ENCODE data around the gene CDKL5. TPM values are rescaled to one million over a fixed set of nuclear protein-coding genes. Genes with fewer than 3 reads are reported as not detected.
"Not testable (repeated sequence)": the region's sequence is repeated elsewhere in the genome, so short reads cannot be mapped to it uniquely, and the experiment has no call there.

CDKL5 gene
- polyA plus RNA-seq, 1 experiment, result 5.1 TPM

DNA sequence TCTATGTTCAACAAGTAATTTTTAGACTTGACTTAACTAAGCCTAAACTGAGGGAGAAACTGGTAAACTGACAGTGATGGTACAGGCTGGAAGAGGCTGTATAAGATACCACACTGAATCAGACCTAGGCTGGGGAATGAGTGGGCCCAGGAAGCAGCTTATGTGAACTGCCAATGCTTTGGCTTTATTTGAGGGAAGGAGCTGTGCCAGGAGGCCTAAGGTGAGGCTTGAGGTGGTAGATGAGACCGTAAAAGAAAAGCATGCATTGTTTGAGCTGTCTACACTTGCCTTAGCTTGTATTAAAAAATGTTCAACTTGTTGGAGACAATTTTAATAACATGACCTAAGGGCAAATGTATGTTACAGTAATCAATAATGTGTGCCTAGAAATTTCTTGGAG is 150.3 kb downstream of the CDKL5 start:
- Histone ChIP-seq H3K27me3 (ENCODE audit: control insufficient read depth, insufficient read depth, low read length) (no peaks in the 10 kb centered on the region), H3K4me3 (ENCODE audit: low read depth, low read length) (no peak overlapping the region), H3K36me3 (ENCODE audit: control insufficient read depth, insufficient read depth, low read length) (no peaks in the 10 kb centered on the region)
- TF ChIP-seq, protein P1, sequence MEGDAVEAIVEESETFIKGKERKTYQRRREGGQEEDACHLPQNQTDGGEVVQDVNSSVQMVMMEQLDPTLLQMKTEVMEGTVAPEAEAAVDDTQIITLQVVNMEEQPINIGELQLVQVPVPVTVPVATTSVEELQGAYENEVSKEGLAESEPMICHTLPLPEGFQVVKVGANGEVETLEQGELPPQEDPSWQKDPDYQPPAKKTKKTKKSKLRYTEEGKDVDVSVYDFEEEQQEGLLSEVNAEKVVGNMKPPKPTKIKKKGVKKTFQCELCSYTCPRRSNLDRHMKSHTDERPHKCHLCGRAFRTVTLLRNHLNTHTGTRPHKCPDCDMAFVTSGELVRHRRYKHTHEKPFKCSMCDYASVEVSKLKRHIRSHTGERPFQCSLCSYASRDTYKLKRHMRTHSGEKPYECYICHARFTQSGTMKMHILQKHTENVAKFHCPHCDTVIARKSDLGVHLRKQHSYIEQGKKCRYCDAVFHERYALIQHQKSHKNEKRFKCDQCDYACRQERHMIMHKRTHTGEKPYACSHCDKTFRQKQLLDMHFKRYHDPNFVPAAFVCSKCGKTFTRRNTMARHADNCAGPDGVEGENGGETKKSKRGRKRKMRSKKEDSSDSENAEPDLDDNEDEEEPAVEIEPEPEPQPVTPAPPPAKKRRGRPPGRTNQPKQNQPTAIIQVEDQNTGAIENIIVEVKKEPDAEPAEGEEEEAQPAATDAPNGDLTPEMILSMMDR (IDR thresholded peaks at IDR 0.05; ENCODE audit: insufficient read depth, low read depth, low read length), result no peak
- no peak for DNase-seq (ENCODE audit: low read depth)
- ChIA-PET POLR2A (no interaction called here), CTCF (no interaction called here)

DNA sequence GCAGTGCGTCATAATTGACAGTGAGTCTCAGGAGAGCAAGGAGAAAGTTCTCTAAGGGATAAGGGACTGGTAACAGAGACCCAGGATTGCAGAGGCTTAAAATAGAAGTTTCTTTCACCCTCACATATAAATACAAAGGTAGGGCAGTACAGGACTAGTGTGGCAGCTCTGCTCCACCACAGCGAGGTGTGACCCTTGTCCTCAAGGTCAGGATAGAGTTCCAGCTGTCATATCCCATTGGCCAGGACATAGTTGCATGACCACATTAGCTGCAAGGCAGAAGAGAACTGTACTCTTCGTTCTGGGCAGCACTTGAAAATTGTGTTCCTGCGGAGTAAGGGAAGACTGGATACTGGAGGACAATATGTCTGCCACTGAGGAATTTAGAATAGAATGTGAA is 152.0 kb downstream of the CDKL5 start:
- CTCF ChIA-PET, result no interaction called here
- H3K27me3 ChIP-seq (ENCODE audit: control insufficient read depth, insufficient read depth, low read length), result no peaks in the 10 kb centered on the region
- POLR2A ChIA-PET, result no interaction called here
- TF ChIP-seq, protein P1 (IDR thresholded peaks at IDR 0.05; ENCODE audit: insufficient read depth, low read depth, low read length), result no peak
- H3K4me3 ChIP-seq (ENCODE audit: low read depth, low read length), result no peak overlapping the region
- H3K36me3 ChIP-seq (ENCODE audit: control insufficient read depth, insufficient read depth, low read length), result no peaks in the 10 kb centered on the region
- no peak for DNase-seq (ENCODE audit: low read depth)

DNA sequence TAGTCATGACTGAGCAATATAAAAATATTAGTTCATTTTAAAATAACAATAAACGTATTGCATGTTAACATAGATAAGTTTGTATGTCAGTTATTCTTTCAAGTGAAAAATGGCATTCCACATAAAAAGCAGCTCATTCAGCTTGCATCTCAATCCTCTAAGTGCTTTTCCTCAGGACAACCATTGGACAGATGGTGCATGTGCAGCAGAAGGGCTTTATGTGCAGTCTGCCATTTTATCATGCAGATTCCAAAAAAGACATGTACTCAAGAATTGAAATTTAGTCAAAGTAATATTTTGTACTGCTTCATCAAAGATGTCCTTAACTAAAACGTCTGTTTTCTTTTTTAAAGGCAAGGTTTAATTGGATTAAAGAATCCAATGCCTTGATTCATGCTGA is 153.1 kb downstream of the CDKL5 start:
- ChIA-PET CTCF (no interaction called here), POLR2A (no interaction called here)
- H3K27me3 ChIP-seq (ENCODE audit: control insufficient read depth, insufficient read depth, low read length), result no peaks in the 10 kb centered on the region
- no peak for DNase-seq (ENCODE audit: low read depth)
- TF ChIP-seq, protein P1 (IDR thresholded peaks at IDR 0.05; ENCODE audit: insufficient read depth, low read depth, low read length), result no peak
- H3K36me3 ChIP-seq (ENCODE audit: control insufficient read depth, insufficient read depth, low read length), result no peaks in the 10 kb centered on the region
- no peak overlapping the region for H3K4me3 ChIP-seq (ENCODE audit: low read depth, low read length)

DNA sequence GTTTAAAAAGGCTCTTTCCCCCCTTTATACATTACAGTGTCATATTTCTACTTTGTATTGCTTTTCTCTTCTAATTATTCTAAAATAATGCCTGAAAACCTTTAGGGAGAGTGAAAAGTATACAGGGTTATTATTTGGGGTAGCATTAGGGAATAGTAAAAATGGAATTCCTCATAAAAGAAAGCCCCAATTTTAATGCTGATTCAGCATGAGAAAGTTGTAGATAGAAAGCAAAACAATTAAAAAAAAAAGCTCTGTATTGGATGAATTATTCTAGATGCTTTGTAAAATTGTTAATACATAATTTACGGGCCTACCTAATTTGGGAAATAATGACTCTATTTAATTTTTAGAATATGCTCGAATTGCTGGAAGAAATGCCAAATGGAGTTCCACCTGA is 154.1 kb downstream of the CDKL5 start:
- TF ChIP-seq, protein P1 (IDR thresholded peaks at IDR 0.05; ENCODE audit: insufficient read depth, low read depth, low read length), result no peak
- CTCF ChIA-PET, result no interaction called here
- POLR2A ChIA-PET, result no interaction called here
- DNase-seq (ENCODE audit: low read depth), result no peak
- Histone ChIP-seq H3K4me3 (ENCODE audit: low read depth, low read length) (no peak overlapping the region), H3K36me3 (ENCODE audit: control insufficient read depth, insufficient read depth, low read length) (no peaks in the 10 kb centered on the region), H3K27me3 (ENCODE audit: control insufficient read depth, insufficient read depth, low read length) (no peaks in the 10 kb centered on the region)

DNA sequence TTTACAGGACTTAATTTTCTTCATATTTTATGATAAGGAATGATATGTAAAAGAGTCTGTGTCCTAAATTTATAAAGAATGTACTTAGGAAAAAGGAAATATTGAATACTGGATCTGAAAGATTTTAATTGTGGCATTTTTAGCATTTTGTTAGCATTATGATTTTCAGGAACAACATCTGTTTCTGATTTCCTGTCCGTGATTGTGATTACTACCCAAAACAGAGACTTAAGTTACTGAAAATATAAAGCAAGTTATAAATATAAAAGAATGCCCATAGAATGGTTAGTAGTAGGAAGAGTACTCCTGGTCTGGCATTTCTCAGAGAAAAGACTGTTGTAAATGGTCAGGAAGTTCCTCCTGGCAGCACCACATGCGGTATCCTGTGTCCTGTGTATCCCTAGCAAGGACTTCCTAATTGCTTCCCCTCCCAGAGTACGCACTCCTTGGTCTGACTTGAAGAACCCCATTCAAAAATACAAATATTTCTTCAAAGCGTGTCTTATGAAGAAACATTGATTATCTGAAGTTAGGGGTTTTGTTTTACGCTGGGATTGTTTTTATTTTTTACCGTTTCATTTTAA is 157.6 kb downstream of the CDKL5 start:
- H3K36me3 ChIP-seq (ENCODE audit: control insufficient read depth, insufficient read depth, low read length), result no peaks in the 10 kb centered on the region
- peak; percentile 1 for DNase-seq (ENCODE audit: low read depth)
- no peaks in the 10 kb centered on the region for H3K27me3 ChIP-seq (ENCODE audit: control insufficient read depth, insufficient read depth, low read length)
- ChIA-PET CTCF (no interaction called here), POLR2A (no interaction called here)
- TF ChIP-seq, protein P1 (IDR thresholded peaks at IDR 0.05; ENCODE audit: insufficient read depth, low read depth, low read length), result no peak
- H3K4me3 ChIP-seq (ENCODE audit: low read depth, low read length), result no peak overlapping the region

DNA sequence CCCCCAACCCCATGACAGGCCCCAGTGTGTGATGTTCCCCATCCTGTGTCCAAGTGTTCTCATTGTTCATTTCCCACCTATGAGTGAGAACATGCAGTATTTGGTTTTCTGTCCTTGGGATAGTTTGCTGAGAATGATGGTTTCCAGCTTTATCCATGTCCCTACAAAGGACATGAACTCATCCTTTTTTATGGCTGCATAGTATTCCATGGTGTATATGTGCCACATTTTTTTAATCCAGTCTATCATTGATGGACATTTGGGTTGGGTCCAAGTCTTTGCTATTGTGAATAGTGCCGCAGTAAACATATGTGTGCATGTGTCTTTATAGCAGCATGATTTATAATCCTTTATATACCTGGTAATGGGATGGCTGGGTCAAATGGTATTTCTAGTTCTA is 163.9 kb downstream of the CDKL5 start:
- H3K36me3 ChIP-seq (ENCODE audit: control insufficient read depth, insufficient read depth, low read length); H3K4me3 ChIP-seq (ENCODE audit: low read depth, low read length); CTCF ChIA-PET: not testable (repeated sequence)

More for the DNA sequence above, 163.9 kb downstream of the CDKL5 start:
- DNase-seq (ENCODE audit: low read depth); H3K27me3 ChIP-seq (ENCODE audit: control insufficient read depth, insufficient read depth, low read length); POLR2A ChIA-PET: not testable (repeated sequence)

Measured in BJ (cell line).